Upper lobe of right lung (tissue), 1 donor: ENCODE results near the gene SAMD10. TPM values are rescaled to one million over a fixed set of nuclear protein-coding genes. Genes with fewer than 3 reads are reported as not detected.
A peak's percentile ranks its signal among the peaks of the same experiment; 100 is the strongest.

Experiments used
- ATAC-seq: fragments of 200-7000 bp; cut with Tn5 transposase; one replicate; pipeline ENCODE4 v1.9.1; 2020; ENCODE audit warnings: mild to moderate bottlenecking, moderate library complexity
- DNase-seq: peaks from one replicate; pipeline ENCODE4 v3.0.0-alpha.2; 2020
- H3K27ac ChIP-seq: fragments of 200-600 bp; one replicate; pipeline ENCODE4 v1.8.0; 2022
- H3K27me3 ChIP-seq: fragments of 200-600 bp; one replicate; pipeline ENCODE4 v1.8.0; 2022; ENCODE audit warnings: mild to moderate bottlenecking
- H3K36me3 ChIP-seq: fragments of 200-600 bp; one replicate; pipeline ENCODE4 v1.8.0; 2022
- H3K4me1 ChIP-seq: fragments of 200-600 bp; one replicate; pipeline ENCODE4 v1.8.0; 2022
- H3K4me3 ChIP-seq: fragments of 200-600 bp; one replicate; pipeline ENCODE4 v1.8.0; 2022; ENCODE audit warnings: mild to moderate bottlenecking
- H3K9me3 ChIP-seq: fragments of 200-600 bp; one replicate; pipeline ENCODE4 v1.8.0; 2022
- CTCF ChIP-seq: fragments of 200-600 bp; IDR thresholded peaks from one replicate; pipeline ENCODE4 v1.8.0; 2022; ENCODE audit warnings: antibody characterized with exemption
- intact Hi-C: fragments of 100-400 bp; cut with DNase I; formaldehyde crosslinking; loops from one replicate; pipeline ENCODE4 v1.11.0; 2022
- total RNA-seq: library from RNA; stranded (reverse); fragmentation: NEBNext Ultra II Directional; extraction: Animal tissue kit (Norgen Biotek cat#: 25700); gene quantifications from one replicate; pipeline ENCODE4 v1.2.1, GENCODE V29; 2021
- donor health status: DM: no; HTN: yes; CAD: no; lungs with severe emphysema.

The SAMD10 gene
- total RNA-seq, 1 donor from 2014 or later, result 4.3 TPM

- intact Hi-C loops, result no loop called here
- no peaks in the 10 kb centered on the region for H3K36me3 ChIP-seq
These were observed 27.8 kb downstream of the SAMD10 start for GRCh38 chr20:63951398-63952209.

DNA sequence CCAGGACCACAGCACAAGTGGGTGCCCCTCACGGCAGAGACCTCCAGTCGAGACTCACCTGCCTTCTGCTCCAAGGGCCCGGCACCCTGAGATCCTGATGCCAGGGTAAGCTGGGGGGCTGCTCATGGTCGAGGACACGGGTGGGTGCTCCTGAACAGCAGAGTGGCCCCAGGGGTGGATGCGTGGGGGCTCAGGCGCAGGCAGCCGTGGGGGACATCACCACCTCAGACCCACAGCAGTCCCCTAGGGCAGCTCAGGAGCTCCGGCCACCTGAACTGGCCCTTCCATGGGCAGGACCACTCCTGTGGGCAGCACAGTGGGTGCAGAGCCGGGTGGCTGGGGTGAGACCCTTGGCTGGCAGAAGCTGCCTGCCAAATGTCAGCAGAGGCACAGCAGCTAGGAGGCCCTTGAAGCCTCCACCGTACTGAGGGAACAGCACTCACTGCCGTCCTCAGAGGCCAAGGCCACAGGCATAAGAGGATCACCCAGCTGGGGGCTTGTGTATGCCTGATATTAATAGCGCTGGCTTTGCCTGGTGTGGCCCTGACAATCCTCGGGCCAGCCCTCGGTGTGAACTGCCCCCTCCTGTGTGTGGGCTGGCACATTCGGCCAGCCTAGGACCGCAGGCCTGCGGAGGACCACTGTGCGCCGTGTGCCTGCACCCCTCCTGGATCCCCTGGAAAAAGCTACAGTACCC, 28.6 kb downstream of the SAMD10 start:
- Histone ChIP-seq H3K27me3 (no peaks in the 10 kb centered on the region), H3K36me3 (peaks cover 4% of the 10 kb centered on the region), H3K4me1 (peaks cover 76% of the 10 kb centered on the region), H3K4me3 (no peak overlapping the region), H3K9me3 (no peaks in the 10 kb centered on the region), H3K27ac (peak overlapping the region; percentile 17)
- no peak for TF ChIP-seq CTCF
- DNase-seq, result no peak
- intact Hi-C loops, result no loop called here
- no peak for ATAC-seq

More at GRCh38 chr20:63951398-63952209, 27.8 kb downstream of the SAMD10 start:
- TF ChIP-seq CTCF, result no peak
- no peaks in the 10 kb centered on the region for H3K27me3 ChIP-seq
- peak overlapping the region; percentile 17 for H3K27ac ChIP-seq
- peaks cover 76% of the 10 kb centered on the region for H3K4me1 ChIP-seq
- H3K4me3 ChIP-seq, result no peak overlapping the region
- DNase-seq, result no peak
- ATAC-seq, result no peak
- H3K9me3 ChIP-seq, result no peaks in the 10 kb centered on the region

- no peak for TF ChIP-seq CTCF
- H3K36me3 ChIP-seq, result peaks cover 34% of the 10 kb centered on the region
- no peak for DNase-seq
- intact Hi-C loops, result no loop called here
- peak overlapping the region; percentile 89 for H3K27ac ChIP-seq
- H3K9me3 ChIP-seq, result no peaks in the 10 kb centered on the region
- peaks cover 64% of the 10 kb centered on the region for H3K4me1 ChIP-seq
- no peak for ATAC-seq
- no peaks in the 10 kb centered on the region for H3K27me3 ChIP-seq
- H3K4me3 ChIP-seq, result peak overlapping the region; percentile 16
These were observed 31.6 kb downstream of the SAMD10 start for GRCh38 chr20:63947638-63948456.

GRCh38 chr20:63946986-63947637, 32.3 kb downstream of the SAMD10 start:
- Histone ChIP-seq H3K27me3 (no peaks in the 10 kb centered on the region), H3K9me3 (no peaks in the 10 kb centered on the region), H3K27ac (peak overlapping the region; percentile 89), H3K36me3 (peaks cover 37% of the 10 kb centered on the region), H3K4me1 (peaks cover 63% of the 10 kb centered on the region), H3K4me3 (no peak overlapping the region)
- DNase-seq, result no peak
- intact Hi-C loops, result no loop called here
- no peak for TF ChIP-seq CTCF
- no peak for ATAC-seq
